NB4 (cell line): Measurements from ENCODE around the gene CWF19L2.

Experiments
- CTCF ChIP-seq: IDR thresholded peaks from one replicate; pipeline ENCODE4 v1.5.1; 2012; ENCODE audit warnings: low read depth, low read length
- MYC ChIP-seq: IDR thresholded peaks from 2 replicates; pipeline ENCODE4 v1.6.1; 2011; ENCODE audit warnings: low read depth, low read length
- POLR2A ChIP-seq: IDR thresholded peaks from 2 replicates; pipeline ENCODE4 v1.6.1; 2011; ENCODE audit warnings: mild to moderate bottlenecking; ENCODE audit not compliant: insufficient read length; ENCODE audit errors: extremely low read depth
- TF ChIP-seq, protein P1 (sequence below): IDR thresholded peaks from 2 replicates; pipeline ENCODE4 v1.6.1; 2011; ENCODE audit warnings: low read depth, low read length

DNA sequence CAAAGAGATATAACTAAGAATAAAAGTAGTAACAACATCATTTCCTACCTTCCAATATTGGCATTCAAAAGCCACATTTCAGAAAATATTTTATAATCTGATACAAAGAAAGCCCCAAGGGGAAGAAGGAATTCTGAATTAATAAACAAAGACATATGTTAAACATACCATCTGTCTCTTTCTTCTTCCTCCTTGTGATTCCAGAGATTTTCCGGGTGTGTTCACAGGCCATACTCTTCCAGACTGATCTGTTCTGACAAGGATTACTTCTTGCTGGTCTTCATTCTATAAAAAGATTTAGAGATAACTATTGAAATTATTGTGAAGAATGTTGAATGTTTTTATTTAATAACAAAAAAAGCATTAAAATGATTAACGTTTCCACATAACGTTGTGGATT is 65.0 kb downstream of the CWF19L2 start:
- TF ChIP-seq CTCF (no peak), POLR2A (no peak), MYC (no peak)
- TF ChIP-seq, protein P1, sequence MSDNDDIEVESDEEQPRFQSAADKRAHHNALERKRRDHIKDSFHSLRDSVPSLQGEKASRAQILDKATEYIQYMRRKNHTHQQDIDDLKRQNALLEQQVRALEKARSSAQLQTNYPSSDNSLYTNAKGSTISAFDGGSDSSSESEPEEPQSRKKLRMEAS, result no peak
